Panc1 (cell line): ENCODE measurements around the gene C1QA.

ENCODE experiments used
- CTCF ChIP-seq: fragments of 450-650 bp; IDR thresholded peaks from 2 replicates; pipeline ENCODE4 v1.5.1; 2017; ENCODE audit warnings: mild to moderate bottlenecking
- SIN3A ChIP-seq: IDR thresholded peaks from 2 replicates; pipeline ENCODE4 v1.6.1; 2012; ENCODE audit warnings: low read depth, mild to moderate bottlenecking, low read length, moderate library complexity, borderline replicate concordance; ENCODE audit not compliant: insufficient read depth

DNA sequence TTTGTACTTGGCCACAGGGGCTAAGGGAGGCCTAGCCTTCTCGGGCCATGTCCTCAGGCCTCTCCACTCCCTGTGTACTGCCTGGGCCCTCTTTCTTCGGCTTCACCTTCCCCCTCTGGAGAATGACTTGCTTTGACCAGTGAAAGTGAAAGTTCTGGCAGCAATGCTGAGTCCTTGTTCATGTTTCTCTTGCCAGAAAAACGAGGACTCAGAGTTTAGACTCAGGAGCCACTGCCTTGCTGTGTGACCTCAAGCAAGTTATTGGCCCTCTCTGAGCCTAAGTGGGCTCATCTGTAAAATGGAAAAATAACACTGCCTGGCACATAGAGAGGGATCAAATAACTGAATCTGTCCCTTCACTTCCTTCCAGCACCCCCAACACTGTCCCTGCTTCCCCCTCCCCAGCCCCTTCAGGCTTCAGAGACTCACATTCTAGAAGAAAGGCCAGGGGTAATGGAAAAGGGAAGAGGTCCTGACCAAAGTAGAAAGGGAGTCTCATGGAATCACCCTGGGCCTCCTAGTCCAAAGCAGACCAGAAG is 1.5 kb downstream of the C1QA start:
- TF ChIP-seq CTCF (no peak), SIN3A (no peak)
